NCI-H2029 (cell line): ENCODE data around the gene ASB2.

Experiments used
- DNase-seq: peaks from one replicate; lab custom pipeline; 2025; lab: John Stamatoyannopoulos, UW

Gene ASB2

GRCh38 chr14:93902619-93903307 is 73.6 kb downstream of the ASB2 start:
- DNase-seq: no peak

- DNase-seq: no peak
Observed at GRCh38 chr14:93901813-93902212, 74.6 kb downstream of the ASB2 start.

GRCh38 chr14:93898731-93899130 is 77.6 kb downstream of the ASB2 start:
- DNase-seq: no peak

GRCh38 chr14:93898081-93898611 is 78.2 kb downstream of the ASB2 start:
- no peak for DNase-seq

- no peak for DNase-seq
Observed at GRCh38 chr14:93897476-93897845, 78.9 kb downstream of the ASB2 start.

- DNase-seq: no peak
Observed at GRCh38 chr14:93895023-93895604, 81.3 kb downstream of the ASB2 start.

- no peak for DNase-seq
Observed at GRCh38 chr14:93893661-93894261, 82.6 kb downstream of the ASB2 start.

- no peak for DNase-seq
Observed at GRCh38 chr14:93892923-93893558, 83.3 kb downstream of the ASB2 start.

GRCh38 chr14:93892505-93892839 is 83.9 kb downstream of the ASB2 start:
- DNase-seq: no peak

- no peak for DNase-seq
Observed at GRCh38 chr14:93891756-93892504, 84.4 kb downstream of the ASB2 start.

- DNase-seq: no peak
Observed at GRCh38 chr14:93889739-93890483, 86.5 kb downstream of the ASB2 start.

- no peak for DNase-seq
Observed at GRCh38 chr14:93888995-93889394, 87.4 kb downstream of the ASB2 start.

GRCh38 chr14:93884950-93885349 is 91.4 kb downstream of the ASB2 start:
- DNase-seq: no peak
